ENCODE data around the gene FANCE.

The FANCE gene, protein sequence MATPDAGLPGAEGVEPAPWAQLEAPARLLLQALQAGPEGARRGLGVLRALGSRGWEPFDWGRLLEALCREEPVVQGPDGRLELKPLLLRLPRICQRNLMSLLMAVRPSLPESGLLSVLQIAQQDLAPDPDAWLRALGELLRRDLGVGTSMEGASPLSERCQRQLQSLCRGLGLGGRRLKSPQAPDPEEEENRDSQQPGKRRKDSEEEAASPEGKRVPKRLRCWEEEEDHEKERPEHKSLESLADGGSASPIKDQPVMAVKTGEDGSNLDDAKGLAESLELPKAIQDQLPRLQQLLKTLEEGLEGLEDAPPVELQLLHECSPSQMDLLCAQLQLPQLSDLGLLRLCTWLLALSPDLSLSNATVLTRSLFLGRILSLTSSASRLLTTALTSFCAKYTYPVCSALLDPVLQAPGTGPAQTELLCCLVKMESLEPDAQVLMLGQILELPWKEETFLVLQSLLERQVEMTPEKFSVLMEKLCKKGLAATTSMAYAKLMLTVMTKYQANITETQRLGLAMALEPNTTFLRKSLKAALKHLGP

DNA sequence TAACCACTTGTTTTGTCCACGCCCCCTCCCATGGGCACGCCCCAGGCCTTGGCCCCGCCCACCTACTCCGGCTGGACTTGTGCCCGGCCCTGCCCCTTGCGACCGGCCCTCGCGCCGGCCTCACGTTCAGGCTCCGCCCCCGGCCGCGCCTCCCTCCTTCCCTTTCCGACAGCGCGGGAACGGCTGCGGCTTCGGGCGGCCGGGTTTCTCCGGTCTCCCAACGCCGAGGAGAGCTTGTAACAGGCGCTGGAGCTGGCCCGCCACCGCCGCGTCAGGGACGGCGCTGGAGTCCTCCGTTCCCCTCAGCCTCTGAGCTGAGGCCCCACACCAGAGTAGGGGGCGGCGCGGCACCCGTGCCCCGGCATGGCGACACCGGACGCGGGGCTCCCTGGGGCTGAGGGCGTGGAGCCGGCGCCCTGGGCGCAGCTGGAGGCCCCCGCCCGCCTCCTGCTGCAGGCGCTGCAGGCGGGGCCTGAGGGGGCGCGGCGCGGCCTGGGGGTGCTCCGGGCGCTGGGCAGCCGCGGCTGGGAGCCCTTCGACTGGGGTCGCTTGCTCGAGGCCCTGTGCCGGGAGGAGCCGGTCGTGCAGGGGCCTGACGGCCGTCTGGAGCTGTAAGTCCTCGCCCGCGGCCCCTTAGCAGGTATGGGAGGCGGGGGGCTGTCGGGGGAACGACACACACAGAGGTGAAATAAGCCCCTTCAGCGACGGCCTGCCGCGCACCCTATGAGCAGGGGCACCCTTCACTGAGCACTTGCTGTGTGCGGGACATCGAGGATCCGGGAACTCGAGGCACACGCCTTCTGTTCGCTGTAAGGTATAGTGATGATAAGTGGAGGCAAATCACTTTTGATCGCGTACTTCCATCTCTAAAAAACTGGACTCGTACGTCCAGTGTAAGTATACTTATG, at the start of gene FANCE:
Gene FANCE, plus strand, starts transcription at position 156 of the 908 bp plus-strand sequence. Its CDS starts 208 bp downstream, at position 364.
- in situ Hi-C loops (cut with HindIII; ENCODE audit: low sequenced_read_pairs), result no loop called here
- peak; percentile 93 for DNase-seq (ENCODE audit: low read depth, low spot score)
- no peak for TF ChIP-seq CTCF (IDR thresholded peaks at IDR 0.05; ENCODE audit: low read depth, low read length)
- peak within 1 kb of the TSS; percentile 44 for H3K4me3 ChIP-seq (ENCODE audit: low read depth, low read length)

- no peak for TF ChIP-seq CTCF (IDR thresholded peaks at IDR 0.05; ENCODE audit: low read depth, low read length)
- no peak overlapping the region for H3K4me3 ChIP-seq (ENCODE audit: low read depth, low read length)
- no peak for DNase-seq (ENCODE audit: low read depth, low spot score)
- in situ Hi-C loops (cut with HindIII; ENCODE audit: low sequenced_read_pairs), result no loop called here
These were observed 49.3 kb upstream of the FANCE start for GRCh38 chr6:35402856-35403191.

DNA sequence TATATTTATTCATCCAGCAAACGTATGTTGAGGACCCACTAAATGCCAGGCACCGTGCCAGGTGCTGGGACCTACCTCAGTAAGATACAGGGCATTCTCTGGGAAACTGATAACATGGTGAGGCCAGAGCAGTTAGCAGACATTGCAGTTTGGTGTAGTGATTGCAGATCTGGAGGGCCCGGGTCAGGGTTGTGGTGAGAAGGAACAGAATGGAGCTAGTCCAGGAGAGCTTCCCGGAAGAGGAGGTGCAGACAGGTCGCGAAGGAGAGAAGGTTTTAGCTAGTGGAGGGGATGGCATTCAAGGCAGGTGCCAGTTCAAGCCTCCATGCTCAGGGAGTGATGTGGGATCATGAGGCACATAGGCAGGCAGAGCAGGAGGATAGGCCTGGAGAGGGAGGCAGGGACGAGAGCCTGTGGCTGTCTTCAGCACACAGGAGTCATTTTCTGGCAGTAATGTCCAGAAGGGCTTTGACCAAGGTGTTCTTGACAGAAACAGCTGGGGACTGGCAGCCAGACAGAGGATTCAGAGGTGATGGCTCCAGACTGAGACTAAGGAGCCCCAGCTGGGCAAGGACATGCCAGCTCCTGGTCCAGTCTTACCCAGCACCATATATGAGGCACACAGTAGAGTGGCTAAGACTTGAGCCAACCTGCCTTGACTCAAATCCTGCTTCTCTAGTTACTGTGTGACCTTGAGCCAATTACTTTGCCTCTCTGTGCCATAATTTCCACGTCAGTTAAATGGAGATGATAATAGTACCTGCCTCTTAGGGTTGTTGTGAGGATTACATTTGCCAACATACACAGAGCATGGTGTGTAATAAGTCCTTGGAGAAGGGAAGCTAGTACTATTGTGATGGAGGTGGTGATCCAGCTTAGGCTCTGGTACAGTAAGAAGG, 48.3 kb upstream of the FANCE start:
- H3K4me3 ChIP-seq (ENCODE audit: low read depth, low read length), result no peak overlapping the region
- in situ Hi-C loops (cut with HindIII; ENCODE audit: low sequenced_read_pairs), result no loop called here
- no peak for DNase-seq (ENCODE audit: low read depth, low spot score)
- TF ChIP-seq CTCF (IDR thresholded peaks at IDR 0.05; ENCODE audit: low read depth, low read length), result no peak

GRCh38 chr6:35406711-35407485, 45.2 kb upstream of the FANCE start:
- in situ Hi-C loops (cut with HindIII; ENCODE audit: low sequenced_read_pairs), result no loop called here
- no peak for TF ChIP-seq CTCF (IDR thresholded peaks at IDR 0.05; ENCODE audit: low read depth, low read length)
- DNase-seq (ENCODE audit: low read depth, low spot score), result no peak
- no peak overlapping the region for H3K4me3 ChIP-seq (ENCODE audit: low read depth, low read length)

DNA sequence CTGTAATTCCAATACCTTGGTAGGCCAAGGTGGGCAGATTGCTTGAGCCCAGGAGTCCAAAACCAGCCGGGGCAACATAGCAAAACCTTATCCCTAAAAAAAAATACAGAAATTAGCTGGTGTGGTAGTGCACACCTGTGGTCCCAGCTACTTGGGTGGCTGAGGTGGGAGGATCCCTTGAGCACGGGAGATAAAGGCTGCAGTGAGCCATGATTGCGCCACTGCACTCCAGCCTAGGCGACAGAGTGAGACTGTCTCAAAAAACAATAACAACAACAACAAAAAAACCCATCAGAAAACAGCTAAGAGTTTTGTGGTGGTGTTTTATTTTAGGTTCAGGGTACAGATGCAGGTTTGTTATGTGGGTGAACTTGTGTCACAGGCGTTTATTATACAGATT, 42.9 kb upstream of the FANCE start:
- TF ChIP-seq CTCF (IDR thresholded peaks at IDR 0.05; ENCODE audit: low read depth, low read length), result no peak
- in situ Hi-C loops (cut with HindIII; ENCODE audit: low sequenced_read_pairs), result no loop called here
- DNase-seq (ENCODE audit: low read depth, low spot score), result no peak
- H3K4me3 ChIP-seq (ENCODE audit: low read depth, low read length), result no peak overlapping the region
